Naive B cell (primary cell): ENCODE results near the gene MRC1. TPM values are rescaled to one million over a fixed set of nuclear protein-coding genes. Genes with fewer than 3 reads are reported as not detected.
A peak's percentile ranks its signal among the peaks of the same experiment; 100 is the strongest.
"Not testable (repeated sequence)": the region's sequence is repeated elsewhere in the genome, so short reads cannot be mapped to it uniquely, and the experiment has no call there.

Experiments
- ATAC-seq, 2 donors: fragments of 150-1000 bp; cut with Tn5 transposase; 2 replicates each; pipeline ENCODE4 v1.10.0; 2021; ENCODE audit warnings: low read depth in 2 of 2, mild to moderate bottlenecking in 2 of 2, moderate library complexity in 2 of 2
- DNase-seq: peaks from one replicate; pipeline ENCODE4 v3.0.0; 2022
- H3K27ac Mint-ChIP-seq, 6 donors: one replicate each; pipeline ENCODE4 v1.8.0; 2020 to 2022; ENCODE audit warnings: mild to moderate bottlenecking in 6 of 6, mixed read lengths in 6 of 6, moderate library complexity in 5 of 6, inconsistent platforms in 2 of 6
- H3K27me3 Mint-ChIP-seq, 3 donors: one replicate each; pipeline ENCODE4 v1.8.0; 2021 to 2022; ENCODE audit warnings: mixed read lengths in 3 of 3, mild to moderate bottlenecking in 1 of 3
- H3K36me3 Mint-ChIP-seq, 2 donors: one replicate each; pipeline ENCODE4 v1.8.0; 2020 to 2022; ENCODE audit warnings: mixed read lengths in 2 of 2, inconsistent platforms in 1 of 2, mild to moderate bottlenecking in 1 of 2
- H3K4me1 Mint-ChIP-seq, 3 donors: one replicate each; pipeline ENCODE4 v1.8.0; 2020 to 2022; ENCODE audit warnings: mixed read lengths in 3 of 3, inconsistent platforms in 1 of 3, mild to moderate bottlenecking in 1 of 3, moderate library complexity in 1 of 3
- H3K4me3 Mint-ChIP-seq, 8 donors: one replicate each; pipeline ENCODE4 v1.8.0; 2020 to 2022; ENCODE audit warnings: mild to moderate bottlenecking in 8 of 8, mixed read lengths in 8 of 8, moderate library complexity in 8 of 8, inconsistent platforms in 2 of 8
- H3K9me3 Mint-ChIP-seq, 7 donors: one replicate each; pipeline ENCODE4 v1.8.0; 2020 to 2022; ENCODE audit warnings: mixed read lengths in 7 of 7, mild to moderate bottlenecking in 5 of 7, inconsistent platforms in 2 of 7, moderate library complexity in 1 of 7
- polyA plus RNA-seq, 6 donors: library from polyadenylated mRNA; unstranded; fragments of 300-500 nt; fragmentation: Illumina TruSeq; gene quantifications; one replicate each; pipeline ENCODE4 v1.2.3, GENCODE V29; 2021; ENCODE audit warnings: low read depth in 6 of 6

Gene MRC1
- polyA plus RNA-seq, 6 donors from 2014 or later, result not detected

DNA sequence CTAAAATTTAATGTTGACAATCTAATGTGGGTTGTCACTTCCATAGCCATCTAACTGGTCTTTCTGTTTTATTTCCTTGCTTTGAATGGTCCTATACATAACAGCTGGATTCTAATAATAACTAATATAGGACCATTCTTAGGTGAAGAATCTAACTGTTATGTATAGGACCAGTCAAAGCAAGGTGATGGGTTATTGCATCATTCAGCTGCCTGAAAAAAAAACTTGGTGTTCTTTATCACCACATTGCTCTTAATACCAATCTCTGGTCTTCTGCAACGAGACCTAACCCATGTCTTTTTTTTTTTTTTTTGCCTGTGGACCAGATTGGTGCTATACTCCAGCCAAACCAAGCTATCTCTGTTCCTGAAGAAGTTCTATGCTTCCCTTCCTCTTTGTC is 96.9 kb downstream of the MRC1 start:
- peaks cover 0 to 4% (median 0%) of the 10 kb centered on the region in 3 donors for H3K27me3 Mint-ChIP-seq
- no peak overlapping the region for H3K27ac Mint-ChIP-seq

DNA sequence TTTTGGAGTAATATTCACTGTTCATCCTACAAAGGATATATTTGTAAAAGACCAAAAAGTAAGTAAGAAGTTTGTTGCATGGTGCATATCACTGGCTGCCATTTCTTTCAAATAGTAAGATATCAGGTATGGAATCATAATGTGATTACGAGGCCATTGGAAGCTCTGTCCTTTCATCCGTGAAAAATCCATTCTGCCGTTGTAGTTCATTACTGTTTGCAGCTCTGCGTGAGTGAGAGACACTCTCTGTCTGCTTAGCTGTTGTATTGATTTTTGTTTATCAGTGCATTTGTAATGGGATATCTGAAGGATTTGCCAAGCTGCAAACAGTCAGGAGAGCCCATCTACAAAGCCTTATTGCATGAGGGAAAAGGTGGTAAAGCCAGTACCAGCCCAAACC is 98.5 kb downstream of the MRC1 start:
- no peak for ATAC-seq
- no peak for DNase-seq
- no peak overlapping the region for H3K4me3 Mint-ChIP-seq
- H3K27ac Mint-ChIP-seq, result no peak overlapping the region
- peaks cover 0 to 6% (median 0%) of the 10 kb centered on the region in 7 donors for H3K9me3 Mint-ChIP-seq
- peaks cover 0 to 4% (median 0%) of the 10 kb centered on the region in 3 donors for H3K27me3 Mint-ChIP-seq
- no peaks in the 10 kb centered on the region for H3K36me3 Mint-ChIP-seq
- peaks cover 0 to 7% (median 0%) of the 10 kb centered on the region in 3 donors for H3K4me1 Mint-ChIP-seq

More for the DNA sequence above, 96.9 kb downstream of the MRC1 start:
- ATAC-seq (no peak), DNase-seq (no peak)
- Mint-ChIP-seq H3K4me1 (peaks cover 0 to 7% (median 0%) of the 10 kb centered on the region in 3 donors), H3K36me3 (no peaks in the 10 kb centered on the region), H3K4me3 (no peak overlapping the region), H3K9me3 (no peaks in the 10 kb centered on the region)

DNA sequence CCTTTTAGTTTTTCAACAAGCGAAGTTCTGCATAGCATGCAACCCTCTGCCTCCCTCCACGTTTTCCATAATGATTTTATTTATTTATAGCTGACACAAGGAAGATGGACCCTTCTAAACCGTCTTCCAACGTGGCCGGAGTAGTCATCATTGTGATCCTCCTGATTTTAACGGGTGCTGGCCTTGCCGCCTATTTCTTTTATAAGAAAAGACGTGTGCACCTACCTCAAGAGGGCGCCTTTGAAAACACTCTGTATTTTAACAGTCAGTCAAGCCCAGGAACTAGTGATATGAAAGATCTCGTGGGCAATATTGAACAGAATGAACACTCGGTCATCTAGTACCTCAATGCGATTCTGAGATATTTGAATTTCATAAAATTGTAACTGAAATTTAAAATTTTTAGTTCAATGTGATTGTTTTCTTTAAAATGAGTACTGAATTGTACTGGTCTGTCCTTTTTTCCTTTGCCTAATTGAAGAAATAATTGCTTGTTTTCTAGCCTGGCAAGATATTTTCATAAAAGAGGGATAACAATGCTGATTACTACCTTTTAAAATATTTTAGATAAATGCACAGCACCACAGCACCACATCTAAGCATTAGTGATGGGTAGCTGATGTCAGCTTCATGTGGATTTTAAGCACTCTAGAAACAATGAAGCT is 101.1 kb downstream of the MRC1 start:
- peaks cover 0 to 4% (median 0%) of the 10 kb centered on the region in 3 donors for H3K27me3 Mint-ChIP-seq

DNA sequence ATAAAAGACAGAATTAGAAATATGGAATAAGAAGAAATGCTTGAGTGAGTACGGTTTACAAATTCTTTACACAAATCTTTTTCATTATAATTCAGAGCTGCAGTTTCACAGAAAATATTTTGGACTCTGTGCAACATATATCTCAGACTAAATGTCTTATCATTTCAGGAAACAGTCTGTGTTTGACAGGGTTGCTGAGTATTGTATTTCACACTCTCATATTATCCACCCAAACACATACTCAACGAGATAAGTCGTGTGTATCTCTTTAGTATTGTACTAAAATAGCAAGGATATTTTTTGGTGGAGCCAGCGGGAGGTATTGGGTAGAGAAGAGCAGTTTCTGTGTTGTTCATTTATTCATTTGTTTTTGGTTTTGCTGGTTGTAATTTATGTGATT is 103.6 kb downstream of the MRC1 start:
- no peaks in the 10 kb centered on the region for H3K36me3 Mint-ChIP-seq
- H3K4me3 Mint-ChIP-seq, result no peak overlapping the region
- ATAC-seq (no peak), DNase-seq (no peak)
- H3K9me3 Mint-ChIP-seq, result peaks cover 0 to 10% (median 5%) of the 10 kb centered on the region in 7 donors
- no peaks in the 10 kb centered on the region for H3K27me3 Mint-ChIP-seq
- H3K4me1 Mint-ChIP-seq, result peaks cover 0 to 7% (median 0%) of the 10 kb centered on the region in 3 donors
- H3K27ac Mint-ChIP-seq, result no peak overlapping the region

More for the DNA sequence above, 101.1 kb downstream of the MRC1 start:
- Mint-ChIP-seq H3K27ac (peak overlapping the region in 2 of 6 donors; percentile 64 to 86), H3K4me1 (peaks cover 0 to 7% (median 0%) of the 10 kb centered on the region in 3 donors), H3K36me3 (no peaks in the 10 kb centered on the region), H3K4me3 (no peak overlapping the region), H3K9me3 (peaks cover 0 to 6% (median 0%) of the 10 kb centered on the region in 7 donors)
- no peak for ATAC-seq
- peak; percentile 13 for DNase-seq

DNA sequence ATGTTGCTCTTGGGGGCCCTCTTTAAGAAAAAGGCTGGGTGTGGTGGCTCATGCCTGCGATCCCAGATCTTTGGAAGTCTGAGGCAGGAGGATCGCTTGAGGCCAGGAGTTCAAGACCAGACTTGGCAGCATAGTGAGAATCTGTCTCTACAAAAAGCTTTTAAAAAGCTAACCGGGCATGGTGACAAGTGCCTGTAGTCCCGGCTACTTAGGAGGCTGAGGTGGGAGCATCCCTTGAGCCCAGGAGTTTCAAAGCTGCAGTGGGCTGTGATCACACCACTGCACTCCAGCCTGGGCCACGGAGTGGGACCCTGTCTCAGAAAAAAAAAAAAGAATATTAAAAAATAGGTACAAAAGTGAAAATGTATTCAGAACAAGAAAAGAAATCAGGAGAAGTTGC is 104.5 kb downstream of the MRC1 start:
- Mint-ChIP-seq H3K36me3 (no peaks in the 10 kb centered on the region), H3K4me3 (no peak overlapping the region), H3K9me3 (peaks cover 0 to 10% (median 5%) of the 10 kb centered on the region in 7 donors), H3K4me1 (peaks cover 0 to 7% (median 0%) of the 10 kb centered on the region in 3 donors), H3K27ac (peak overlapping the region in 1 of 6 donors; percentile 52), H3K27me3 (no peaks in the 10 kb centered on the region)
- DNase-seq (no peak), ATAC-seq (no peak)

DNA sequence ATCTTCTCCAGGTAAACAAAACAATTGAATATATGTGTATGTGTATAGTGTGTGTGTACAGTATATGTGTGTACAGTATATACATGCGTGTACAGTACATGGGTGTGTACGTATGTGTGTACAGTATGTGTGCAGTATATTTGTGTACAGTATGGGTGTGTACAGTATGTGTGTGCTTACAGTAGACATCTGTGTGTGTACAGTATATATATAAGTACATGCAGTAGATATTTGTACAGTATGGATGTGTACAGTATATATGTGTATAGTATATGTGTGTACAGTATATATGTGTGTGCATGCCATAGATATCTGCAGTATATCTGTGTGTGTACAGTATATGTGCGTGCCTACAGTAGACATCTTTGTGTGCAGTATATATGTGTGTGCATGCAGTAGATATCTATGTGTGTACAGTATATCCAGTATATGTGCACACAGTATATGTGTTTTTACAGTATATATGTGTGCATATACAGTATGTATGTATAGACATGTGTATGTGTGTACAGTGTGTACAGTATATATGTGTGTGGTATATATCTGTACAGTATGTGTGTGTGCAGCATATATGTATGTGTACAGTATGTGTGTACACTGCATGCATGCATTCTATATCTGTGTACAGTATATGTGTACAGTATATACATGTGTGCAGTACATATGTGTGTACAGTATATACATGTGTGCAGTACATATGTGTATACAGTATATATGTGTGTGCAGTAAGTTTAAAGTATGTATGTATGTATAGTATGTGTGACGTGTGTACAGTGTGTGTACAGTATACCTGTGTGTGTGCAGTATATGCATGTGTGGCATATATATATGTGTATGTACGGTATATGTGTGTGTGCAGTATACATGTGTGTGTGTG is 105.3 kb downstream of the MRC1 start:
- H3K27ac Mint-ChIP-seq, result no peak overlapping the region
- ATAC-seq (no peak), DNase-seq (no peak)
- H3K4me1 Mint-ChIP-seq, result peaks cover 0 to 7% (median 0%) of the 10 kb centered on the region in 3 donors
- H3K4me3 Mint-ChIP-seq, result no peak overlapping the region
- H3K36me3 Mint-ChIP-seq, result no peaks in the 10 kb centered on the region
- no peaks in the 10 kb centered on the region for H3K27me3 Mint-ChIP-seq
- H3K9me3 Mint-ChIP-seq, result peaks cover 0 to 10% (median 5%) of the 10 kb centered on the region in 7 donors

DNA sequence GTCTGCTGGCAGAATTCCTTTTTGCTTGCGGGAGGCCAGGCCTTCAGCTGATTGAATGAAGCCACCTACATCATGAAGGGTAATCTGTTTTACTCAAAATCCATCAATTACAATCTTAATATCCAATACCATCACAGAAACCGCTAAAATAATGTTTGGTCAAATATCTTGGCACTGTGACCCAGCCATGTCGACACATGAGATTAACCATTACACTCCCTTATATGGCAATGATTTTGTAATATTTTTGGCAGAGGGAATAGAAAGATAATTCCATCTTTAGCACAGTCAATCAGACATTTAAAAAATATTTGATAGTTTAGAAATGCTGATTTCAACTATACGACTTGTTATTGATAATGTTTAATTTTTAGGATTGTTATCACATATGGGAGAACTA is 106.0 kb downstream of the MRC1 start:
- H3K27me3 Mint-ChIP-seq, result no peaks in the 10 kb centered on the region
- peaks cover 0 to 4% (median 0%) of the 10 kb centered on the region in 3 donors for H3K4me1 Mint-ChIP-seq
- DNase-seq, result no peak
- no peak overlapping the region for H3K27ac Mint-ChIP-seq
- ATAC-seq, result no peak
- no peaks in the 10 kb centered on the region for H3K36me3 Mint-ChIP-seq
- peaks cover 0 to 10% (median 7%) of the 10 kb centered on the region in 7 donors for H3K9me3 Mint-ChIP-seq
- no peak overlapping the region for H3K4me3 Mint-ChIP-seq

DNA sequence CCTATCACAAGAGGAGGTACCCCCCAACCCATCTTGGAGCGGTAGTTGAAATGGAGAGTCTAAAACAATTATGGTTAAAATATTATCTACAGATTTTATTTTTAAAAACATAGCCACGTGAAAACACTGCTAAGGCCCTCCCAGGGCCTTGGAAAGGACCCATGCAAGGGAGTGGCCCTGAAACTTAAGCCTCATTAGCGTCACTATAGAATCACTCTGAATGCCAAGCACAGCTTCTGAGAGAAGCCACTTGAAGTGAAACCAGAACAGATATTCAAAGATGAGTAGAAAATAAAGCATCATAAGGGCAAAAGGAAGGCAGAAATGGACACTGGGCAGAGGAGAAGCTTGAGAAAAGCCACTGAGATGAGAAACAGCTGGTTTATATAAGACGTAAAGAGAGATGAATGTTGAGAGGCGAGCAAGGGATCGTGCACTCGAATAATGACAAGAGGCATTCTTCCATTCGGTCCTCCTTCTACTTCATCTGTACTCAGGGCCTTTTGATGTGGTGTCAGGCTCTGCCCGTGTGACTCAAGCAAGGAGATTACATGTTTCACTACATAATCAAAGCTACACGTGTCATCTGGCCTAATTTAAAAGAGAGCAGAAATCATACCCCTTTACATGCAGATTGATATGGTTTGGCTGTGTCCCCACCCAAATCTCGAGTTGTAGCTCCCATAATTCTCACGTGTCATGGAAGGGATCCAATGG is 109.2 kb downstream of the MRC1 start:
- ATAC-seq (no peak), DNase-seq (no peak)
- Mint-ChIP-seq H3K27ac (no peak overlapping the region), H3K9me3 (peaks cover 0 to 10% (median 7%) of the 10 kb centered on the region in 7 donors), H3K4me1 (no peaks in the 10 kb centered on the region), H3K4me3 (no peak overlapping the region), H3K27me3 (peaks cover 0 to 3% (median 0%) of the 10 kb centered on the region in 3 donors), H3K36me3 (no peaks in the 10 kb centered on the region)

DNA sequence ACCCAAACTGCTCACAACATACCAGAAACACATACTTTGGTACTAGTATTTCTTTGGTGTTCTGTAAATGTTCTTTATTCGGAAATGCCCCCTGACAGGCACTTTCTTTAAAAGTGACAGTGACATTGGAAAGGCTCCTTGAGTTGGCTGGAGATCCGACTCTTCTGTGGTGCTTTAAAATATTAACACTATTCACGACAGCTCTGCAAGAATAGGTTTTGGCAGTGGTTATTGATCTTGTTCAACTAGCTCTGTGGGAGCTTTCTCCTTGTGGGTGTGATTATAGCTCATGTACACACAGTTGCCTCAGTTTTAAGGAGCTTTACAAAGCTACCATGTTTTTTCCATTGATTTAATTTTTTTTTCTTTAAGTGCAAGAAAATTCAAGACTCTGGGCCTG is 112.2 kb downstream of the MRC1 start:
- H3K36me3 Mint-ChIP-seq, result no peaks in the 10 kb centered on the region
- no peak for ATAC-seq

DNA sequence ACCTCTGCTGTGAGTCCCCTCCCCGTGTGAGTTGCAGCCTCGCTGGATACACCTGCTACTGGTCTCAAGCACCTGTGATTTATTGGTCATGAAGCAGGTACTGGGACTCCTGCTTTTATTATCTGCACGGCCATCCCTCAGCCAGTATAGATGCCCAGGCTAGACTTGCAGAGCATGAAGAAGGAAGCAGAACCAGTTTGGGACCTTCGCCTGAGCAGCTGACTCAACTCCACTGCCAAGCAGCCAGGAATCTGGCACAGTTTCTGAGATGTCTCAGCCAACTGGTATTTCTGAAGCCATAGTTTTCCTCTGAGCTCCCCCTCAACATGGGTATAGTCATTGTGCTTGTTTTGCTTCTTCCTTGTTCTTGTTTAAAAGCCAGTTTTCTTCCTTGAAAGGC is 114.6 kb downstream of the MRC1 start:
- no peaks in the 10 kb centered on the region for H3K36me3 Mint-ChIP-seq
- H3K4me3 Mint-ChIP-seq, result no peak overlapping the region
- DNase-seq (no peak), ATAC-seq (no peak)
- peak overlapping the region in 1 of 6 donors; percentile 34 for H3K27ac Mint-ChIP-seq
- no peaks in the 10 kb centered on the region for H3K4me1 Mint-ChIP-seq
- peaks cover 0 to 9% (median 0%) of the 10 kb centered on the region in 7 donors for H3K9me3 Mint-ChIP-seq
- H3K27me3 Mint-ChIP-seq, result peaks cover 0 to 3% (median 0%) of the 10 kb centered on the region in 3 donors

More for the DNA sequence above, 112.2 kb downstream of the MRC1 start:
- peaks cover 0 to 3% (median 0%) of the 10 kb centered on the region in 3 donors for H3K27me3 Mint-ChIP-seq
- H3K27ac Mint-ChIP-seq, result no peak overlapping the region
- H3K4me1 Mint-ChIP-seq, result no peaks in the 10 kb centered on the region
- peaks cover 0 to 9% (median 5%) of the 10 kb centered on the region in 7 donors for H3K9me3 Mint-ChIP-seq
- no peak overlapping the region for H3K4me3 Mint-ChIP-seq
- no peak for DNase-seq

DNA sequence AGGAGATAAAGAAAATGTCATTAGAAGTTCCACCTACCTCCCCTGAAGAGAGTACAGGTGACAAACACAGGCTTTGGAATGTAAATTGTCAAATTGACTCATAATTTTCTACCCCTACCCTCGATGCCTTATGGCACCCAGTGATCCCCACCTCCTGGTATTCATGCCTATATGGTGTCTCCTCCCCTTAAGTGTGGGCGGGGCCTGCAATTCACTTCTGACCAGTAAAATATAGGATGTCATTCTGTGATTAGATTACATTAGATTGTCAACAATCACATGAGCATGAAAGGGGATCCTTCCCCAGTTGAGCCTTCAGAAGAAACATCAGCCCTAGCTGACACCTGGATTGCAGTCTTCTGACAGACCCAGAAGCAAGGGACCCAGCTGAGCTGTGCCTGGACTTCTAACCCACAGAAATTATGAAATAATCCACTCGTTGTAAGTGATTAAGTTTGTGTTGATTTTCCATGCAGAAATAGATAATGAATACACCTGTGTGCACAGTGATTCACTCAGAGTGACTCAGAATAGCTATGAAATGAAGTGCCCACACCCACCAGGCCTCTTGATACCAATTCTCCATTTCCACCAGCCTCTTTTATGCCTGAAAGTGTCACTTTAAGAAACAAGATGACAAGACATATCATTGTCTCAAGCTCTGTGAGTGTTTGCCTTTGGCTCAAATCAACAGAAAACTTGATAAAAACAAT is 134.0 kb downstream of the MRC1 start:
- H3K4me1 Mint-ChIP-seq, result no peaks in the 10 kb centered on the region
- H3K27me3 Mint-ChIP-seq, result peaks cover 0 to 6% (median 4%) of the 10 kb centered on the region in 3 donors
- ATAC-seq, result no peak
- H3K9me3 Mint-ChIP-seq, result peaks cover 0 to 5% (median 0%) of the 10 kb centered on the region in 7 donors
- no peak overlapping the region for H3K4me3 Mint-ChIP-seq
- no peaks in the 10 kb centered on the region for H3K36me3 Mint-ChIP-seq
- DNase-seq, result no peak
- no peak overlapping the region for H3K27ac Mint-ChIP-seq

DNA sequence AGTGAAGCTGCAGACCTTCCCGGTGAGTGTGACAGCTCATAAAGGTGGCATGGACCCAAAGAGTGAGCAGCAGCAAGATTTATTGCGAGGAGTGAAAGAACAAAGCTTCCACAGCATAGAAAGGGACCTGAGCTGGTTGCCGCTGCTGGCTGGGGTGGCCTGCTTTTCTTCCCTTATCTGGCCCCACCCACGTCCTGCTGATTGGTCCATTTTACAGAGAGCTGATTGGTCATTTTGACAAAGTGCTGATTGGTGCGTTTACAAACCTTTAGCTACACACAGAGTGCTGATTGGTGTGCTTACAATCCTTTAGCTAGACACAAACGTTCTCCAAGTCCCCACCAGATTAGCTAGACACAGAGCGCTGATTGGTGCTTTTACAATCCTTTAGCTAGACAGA is 141.1 kb downstream of the MRC1 start:
- not testable (repeated sequence) for ATAC-seq, H3K9me3 Mint-ChIP-seq, H3K36me3 Mint-ChIP-seq, H3K27ac Mint-ChIP-seq, H3K4me1 Mint-ChIP-seq, DNase-seq, H3K4me3 Mint-ChIP-seq, H3K27me3 Mint-ChIP-seq

DNA sequence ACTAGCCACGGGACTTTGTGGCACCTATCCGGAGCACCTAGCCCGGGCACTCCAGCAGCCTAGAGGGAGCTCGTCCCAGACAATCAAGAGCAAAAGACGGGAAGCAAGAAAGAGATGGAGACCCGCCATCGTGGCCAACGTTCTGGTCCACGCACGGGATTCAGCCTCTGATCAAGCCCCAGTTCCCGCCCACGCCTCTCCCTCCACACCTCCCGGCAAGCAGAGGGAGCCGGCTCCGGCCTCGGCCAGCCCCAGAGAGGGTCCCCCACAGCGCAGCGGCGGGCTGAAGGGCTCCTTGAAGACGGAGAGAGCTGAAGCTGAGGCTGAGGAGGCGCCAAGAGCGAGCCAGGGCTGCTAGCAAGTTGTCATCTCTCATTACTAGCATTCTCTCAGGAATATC is 141.6 kb downstream of the MRC1 start:
- DNase-seq (no peak), ATAC-seq (no peak)
- H3K36me3 Mint-ChIP-seq, result no peaks in the 10 kb centered on the region
- H3K27ac Mint-ChIP-seq, result no peak overlapping the region
- H3K4me3 Mint-ChIP-seq, result no peak overlapping the region
- no peaks in the 10 kb centered on the region for H3K4me1 Mint-ChIP-seq
- H3K9me3 Mint-ChIP-seq, result peaks cover 0 to 6% (median 2%) of the 10 kb centered on the region in 7 donors
- H3K27me3 Mint-ChIP-seq, result no peaks in the 10 kb centered on the region
